Progenitor cell of endocrine pancreas (in vitro differentiated cells): ENCODE measurements around the gene BIN2. TPM values are rescaled to one million over a fixed set of nuclear protein-coding genes. Genes with fewer than 3 reads are reported as not detected.

Experiments used
- DNase-seq: peaks from one replicate; pipeline ENCODE4 v3.0.0; 2021; ENCODE audit warnings: low spot score; ENCODE audit not compliant: unreplicated experiment
- H3K27ac Mint-ChIP-seq: 2 replicates; pipeline ENCODE4 v1.8.0; 2021; ENCODE audit warnings: mild to moderate bottlenecking, moderate library complexity, mixed read lengths
- H3K27me3 Mint-ChIP-seq: 2 replicates; pipeline ENCODE4 v1.8.0; 2021; ENCODE audit warnings: mixed read lengths
- H3K36me3 Mint-ChIP-seq: 2 replicates; pipeline ENCODE4 v1.8.0; 2022; ENCODE audit warnings: mixed read lengths; ENCODE audit not compliant: insufficient read depth
- H3K4me1 Mint-ChIP-seq: 2 replicates; pipeline ENCODE4 v1.8.0; 2021; ENCODE audit warnings: low read depth, mixed read lengths
- H3K4me3 Mint-ChIP-seq: 2 replicates; pipeline ENCODE4 v1.8.0; 2021; ENCODE audit warnings: low read depth, mild to moderate bottlenecking, moderate library complexity, mixed read lengths
- H3K9me3 Mint-ChIP-seq: 2 replicates; pipeline ENCODE4 v1.8.0; 2021; ENCODE audit warnings: low read depth, mixed read lengths
- long read RNA-seq: library from polyadenylated mRNA; unstranded; transcript quantifications from one replicate; pipeline ENCODE4 v2.0.0, GENCODE V29; 2020
- total RNA-seq: library from RNA; stranded (reverse); gene quantifications from 2 replicates; pipeline ENCODE4 v1.2.1, GENCODE V29; 2021
- TF ChIP-seq, protein P1 (sequence below): fragments of 200-600 bp; sonication (generic); IDR thresholded peaks from one replicate; pipeline ENCODE4 v1.5.0; 2021; ENCODE audit warnings: antibody characterized with exemption, mild to moderate bottlenecking; ENCODE audit not compliant: unreplicated experiment

Gene BIN2
- total RNA-seq = not detected in 2 replicates
- long read RNA-seq = 0 reads

DNA sequence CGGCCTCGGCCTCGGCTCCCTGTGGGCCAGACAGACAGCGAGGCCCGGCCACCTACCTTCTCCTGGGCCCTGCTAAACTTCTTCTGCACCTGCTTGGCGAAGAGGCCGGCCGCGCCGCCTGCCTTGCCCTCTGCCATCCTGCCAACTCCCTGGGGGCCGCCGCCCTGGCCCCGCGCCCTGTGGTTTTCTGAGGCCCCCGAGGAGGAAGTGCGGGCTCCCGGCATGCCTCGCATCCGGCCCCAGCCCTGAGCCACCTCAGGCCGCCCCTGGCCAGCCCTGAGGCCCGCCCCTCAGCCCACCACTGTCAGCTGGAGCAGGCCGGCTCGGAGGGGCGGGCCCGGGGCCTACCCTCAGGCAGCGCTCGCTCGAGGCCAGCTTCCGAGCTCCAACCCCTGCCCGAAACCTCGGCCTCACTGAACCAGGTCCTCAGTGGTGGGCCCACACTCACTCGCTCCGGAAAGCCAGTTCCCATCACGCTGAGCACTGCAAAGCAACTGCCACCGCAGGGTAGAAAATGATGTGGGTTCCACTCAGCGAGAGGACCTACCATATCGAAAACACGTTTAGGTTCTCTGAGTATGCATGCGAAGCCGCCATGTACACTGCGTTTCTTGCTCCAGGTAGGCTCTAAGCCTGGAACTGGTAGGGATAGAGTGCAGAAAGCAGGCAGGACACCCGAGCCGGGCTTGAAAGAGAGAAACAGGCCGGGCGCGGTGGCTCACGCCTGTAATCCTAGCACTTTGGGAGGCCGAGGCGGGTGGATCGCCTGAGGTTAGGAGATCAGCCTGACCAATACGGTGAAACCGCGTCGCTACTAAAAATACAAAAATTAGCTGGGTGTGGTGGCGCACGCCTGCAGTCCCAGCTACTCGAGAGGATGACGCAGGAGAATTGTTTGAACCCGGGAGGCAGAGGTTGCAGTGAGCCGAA, at the start of gene BIN2:
BIN2 (minus strand) TSS at position 209 of the 930 bp plus-strand sequence; CDS start at position 137, 72 bp downstream.
- H3K4me1 Mint-ChIP-seq = peaks cover 19% of the 10 kb centered on the region
- no peak for DNase-seq
- no peaks in the 10 kb centered on the region for H3K9me3 Mint-ChIP-seq
- no peak within 1 kb of the TSS for H3K4me3 Mint-ChIP-seq
- TF ChIP-seq, protein P1, sequence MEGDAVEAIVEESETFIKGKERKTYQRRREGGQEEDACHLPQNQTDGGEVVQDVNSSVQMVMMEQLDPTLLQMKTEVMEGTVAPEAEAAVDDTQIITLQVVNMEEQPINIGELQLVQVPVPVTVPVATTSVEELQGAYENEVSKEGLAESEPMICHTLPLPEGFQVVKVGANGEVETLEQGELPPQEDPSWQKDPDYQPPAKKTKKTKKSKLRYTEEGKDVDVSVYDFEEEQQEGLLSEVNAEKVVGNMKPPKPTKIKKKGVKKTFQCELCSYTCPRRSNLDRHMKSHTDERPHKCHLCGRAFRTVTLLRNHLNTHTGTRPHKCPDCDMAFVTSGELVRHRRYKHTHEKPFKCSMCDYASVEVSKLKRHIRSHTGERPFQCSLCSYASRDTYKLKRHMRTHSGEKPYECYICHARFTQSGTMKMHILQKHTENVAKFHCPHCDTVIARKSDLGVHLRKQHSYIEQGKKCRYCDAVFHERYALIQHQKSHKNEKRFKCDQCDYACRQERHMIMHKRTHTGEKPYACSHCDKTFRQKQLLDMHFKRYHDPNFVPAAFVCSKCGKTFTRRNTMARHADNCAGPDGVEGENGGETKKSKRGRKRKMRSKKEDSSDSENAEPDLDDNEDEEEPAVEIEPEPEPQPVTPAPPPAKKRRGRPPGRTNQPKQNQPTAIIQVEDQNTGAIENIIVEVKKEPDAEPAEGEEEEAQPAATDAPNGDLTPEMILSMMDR = no peak
- H3K27ac Mint-ChIP-seq = no peak within 1 kb of the TSS
- H3K36me3 Mint-ChIP-seq = no peaks in the 10 kb centered on the region
- H3K27me3 Mint-ChIP-seq = no peaks in the 10 kb centered on the region

DNA sequence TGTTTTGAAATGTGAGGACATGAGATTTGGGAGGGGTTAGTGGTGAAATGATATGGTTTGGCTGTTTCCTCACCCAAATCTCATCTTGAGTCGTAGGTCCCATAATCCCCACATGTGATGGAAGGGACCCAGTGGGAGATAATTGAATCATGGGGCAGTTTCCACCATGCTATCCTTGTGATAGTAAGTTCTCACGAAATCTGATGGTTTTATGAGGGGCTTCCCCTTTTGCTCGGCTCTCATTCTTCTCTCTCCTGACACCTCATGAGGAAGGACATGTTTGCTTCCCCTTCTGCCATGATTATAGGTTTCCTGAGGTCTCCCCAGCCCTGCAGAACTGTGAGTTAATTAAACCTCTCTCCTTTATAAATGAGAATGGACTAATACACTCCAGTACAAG, 49.2 kb upstream of the BIN2 start:
- H3K9me3 Mint-ChIP-seq = no peaks in the 10 kb centered on the region
- DNase-seq = no peak
- H3K27ac Mint-ChIP-seq = peak overlapping the region; percentile 82
- TF ChIP-seq, protein P1 = no peak
- peaks cover 11% of the 10 kb centered on the region for H3K4me1 Mint-ChIP-seq
- H3K36me3 Mint-ChIP-seq = no peaks in the 10 kb centered on the region
- H3K4me3 Mint-ChIP-seq = no peak overlapping the region
- no peaks in the 10 kb centered on the region for H3K27me3 Mint-ChIP-seq

GRCh38 chr12:51372021-51372420, 48.0 kb upstream of the BIN2 start:
- DNase-seq = no peak
- Mint-ChIP-seq H3K9me3 (no peaks in the 10 kb centered on the region), H3K27me3 (no peaks in the 10 kb centered on the region), H3K36me3 (no peaks in the 10 kb centered on the region), H3K27ac (peak overlapping the region; percentile 60), H3K4me3 (no peak overlapping the region), H3K4me1 (peaks cover 11% of the 10 kb centered on the region)
- TF ChIP-seq, protein P1 = no peak

DNA sequence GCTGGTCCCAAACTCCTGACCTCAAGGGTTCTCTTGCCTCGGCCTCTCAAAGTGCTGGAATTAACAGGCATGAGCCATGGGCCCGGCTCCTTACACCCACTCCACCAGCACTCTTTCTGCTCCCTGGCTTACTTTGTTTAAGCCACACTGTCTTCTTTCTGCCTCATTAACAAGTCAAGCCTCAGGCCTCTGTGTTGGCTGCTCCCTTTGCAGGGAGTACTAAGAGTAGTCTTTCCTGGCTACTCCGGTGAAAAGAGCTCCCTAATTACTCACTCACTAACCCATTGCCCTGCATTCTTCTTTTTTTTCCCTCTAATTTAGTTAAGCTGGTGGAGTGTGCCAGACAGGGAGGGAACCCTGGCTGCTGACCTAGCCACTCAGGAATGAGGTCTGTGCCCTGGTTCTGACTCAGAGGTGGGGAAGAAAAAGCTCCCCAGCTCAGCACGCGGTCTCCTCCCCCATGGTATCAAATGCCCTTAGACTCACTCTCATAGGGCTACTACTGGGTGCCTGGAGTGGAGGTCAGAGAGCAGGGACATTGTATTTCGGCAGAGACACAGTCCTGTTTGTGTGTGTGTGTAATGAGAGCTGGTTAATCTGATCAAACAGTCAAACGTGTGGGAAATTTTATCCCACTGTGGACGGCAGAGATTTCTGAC, 47.5 kb upstream of the BIN2 start:
- H3K36me3 Mint-ChIP-seq = no peaks in the 10 kb centered on the region
- TF ChIP-seq, protein P1 = no peak
- H3K27ac Mint-ChIP-seq = peak overlapping the region; percentile 94
- no peaks in the 10 kb centered on the region for H3K27me3 Mint-ChIP-seq
- peak; percentile 16 for DNase-seq
- H3K4me1 Mint-ChIP-seq = peaks cover 11% of the 10 kb centered on the region
- H3K9me3 Mint-ChIP-seq = no peaks in the 10 kb centered on the region
- no peak overlapping the region for H3K4me3 Mint-ChIP-seq

DNA sequence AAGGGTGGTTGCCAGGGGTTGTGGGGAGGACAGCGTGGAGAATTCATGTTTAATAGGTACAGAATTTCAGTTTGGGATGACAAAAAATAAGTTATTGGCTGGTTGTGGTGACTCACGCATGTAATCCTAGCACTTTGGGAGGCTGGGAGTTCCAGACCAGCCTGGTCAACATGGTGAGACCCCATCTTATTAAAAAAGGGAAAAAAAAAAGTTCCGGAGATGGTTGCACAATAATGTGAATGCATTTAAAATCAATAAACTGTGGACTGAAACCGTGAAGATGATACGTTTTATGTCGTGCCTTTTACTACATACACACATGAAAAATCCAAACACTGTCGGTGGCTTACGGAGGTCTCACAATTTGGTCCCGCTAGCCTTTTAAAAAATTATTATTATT, 46.7 kb upstream of the BIN2 start:
- no peaks in the 10 kb centered on the region for H3K36me3 Mint-ChIP-seq
- no peak for DNase-seq
- H3K4me1 Mint-ChIP-seq = peaks cover 11% of the 10 kb centered on the region
- H3K27me3 Mint-ChIP-seq = no peaks in the 10 kb centered on the region
- H3K27ac Mint-ChIP-seq = no peak overlapping the region
- no peak overlapping the region for H3K4me3 Mint-ChIP-seq
- H3K9me3 Mint-ChIP-seq = no peaks in the 10 kb centered on the region
- TF ChIP-seq, protein P1 = no peak
